Rectal smooth muscle tissue (tissue), 1 donor: ENCODE results near the gene ATAD3B.

Experiments used
- H3K27ac ChIP-seq: one replicate; pipeline ENCODE4 v1.7.0; 2013; ENCODE audit warnings: low read depth, low read length, inconsistent platforms
- H3K27me3 ChIP-seq: one replicate; pipeline ENCODE4 v1.7.0; 2013; ENCODE audit warnings: low read length; ENCODE audit not compliant: control insufficient read depth, insufficient read depth
- H3K36me3 ChIP-seq: one replicate; pipeline ENCODE4 v1.7.0; 2013; ENCODE audit warnings: low read length; ENCODE audit not compliant: control insufficient read depth, insufficient read depth
- H3K4me1 ChIP-seq: one replicate; pipeline ENCODE4 v1.7.0; 2013; ENCODE audit warnings: low read length; ENCODE audit not compliant: control insufficient read depth, insufficient read depth
- H3K4me3 ChIP-seq: one replicate; pipeline ENCODE4 v1.7.0; 2013; ENCODE audit warnings: low read length
- H3K9ac ChIP-seq: one replicate; pipeline ENCODE4 v1.7.0; 2013; ENCODE audit warnings: low read length

ATAD3B gene

GRCh38 chr1:1429671-1430073 lies 41.9 kb upstream of the ATAD3B start:
- no peak overlapping the region for H3K9ac ChIP-seq
- no peaks in the 10 kb centered on the region for H3K36me3 ChIP-seq
- no peak overlapping the region for H3K4me3 ChIP-seq
- peaks cover 43% of the 10 kb centered on the region for H3K4me1 ChIP-seq
- H3K27ac ChIP-seq = peak overlapping the region; percentile 98
- H3K27me3 ChIP-seq = no peaks in the 10 kb centered on the region

GRCh38 chr1:1430114-1430982 lies 41.2 kb upstream of the ATAD3B start:
- Histone ChIP-seq H3K27ac (peak overlapping the region; percentile 98), H3K4me1 (peaks cover 49% of the 10 kb centered on the region), H3K27me3 (no peaks in the 10 kb centered on the region), H3K4me3 (peak overlapping the region; percentile 44), H3K9ac (peak overlapping the region; percentile 11), H3K36me3 (no peaks in the 10 kb centered on the region)

GRCh38 chr1:1430992-1431844 lies 40.3 kb upstream of the ATAD3B start:
- peak overlapping the region; percentile 98 for H3K27ac ChIP-seq
- H3K27me3 ChIP-seq = no peaks in the 10 kb centered on the region
- H3K4me3 ChIP-seq = no peak overlapping the region
- H3K9ac ChIP-seq = no peak overlapping the region
- peaks cover 49% of the 10 kb centered on the region for H3K4me1 ChIP-seq
- H3K36me3 ChIP-seq = no peaks in the 10 kb centered on the region

- no peaks in the 10 kb centered on the region for H3K36me3 ChIP-seq
- peak overlapping the region; percentile 2 for H3K9ac ChIP-seq
- H3K27ac ChIP-seq = peak overlapping the region; percentile 98
- peaks cover 49% of the 10 kb centered on the region for H3K4me1 ChIP-seq
- H3K4me3 ChIP-seq = no peak overlapping the region
- H3K27me3 ChIP-seq = no peaks in the 10 kb centered on the region
Measured at GRCh38 chr1:1431845-1432273, 39.7 kb upstream of the ATAD3B start.

GRCh38 chr1:1432274-1432950 lies 39.2 kb upstream of the ATAD3B start:
- H3K4me1 ChIP-seq = peaks cover 53% of the 10 kb centered on the region
- H3K27me3 ChIP-seq = no peaks in the 10 kb centered on the region
- H3K27ac ChIP-seq = peak overlapping the region; percentile 98
- no peaks in the 10 kb centered on the region for H3K36me3 ChIP-seq
- peak overlapping the region; percentile 2 for H3K9ac ChIP-seq
- H3K4me3 ChIP-seq = no peak overlapping the region

- H3K4me1 ChIP-seq = peaks cover 53% of the 10 kb centered on the region
- H3K4me3 ChIP-seq = peak overlapping the region; percentile 68
- peak overlapping the region; percentile 32 for H3K9ac ChIP-seq
- H3K27me3 ChIP-seq = no peaks in the 10 kb centered on the region
- H3K27ac ChIP-seq = peak overlapping the region; percentile 98
- H3K36me3 ChIP-seq = no peaks in the 10 kb centered on the region
Measured at GRCh38 chr1:1432951-1433803, 38.4 kb upstream of the ATAD3B start.

- no peaks in the 10 kb centered on the region for H3K36me3 ChIP-seq
- H3K4me1 ChIP-seq = peaks cover 53% of the 10 kb centered on the region
- H3K9ac ChIP-seq = peak overlapping the region; percentile 32
- H3K4me3 ChIP-seq = peak overlapping the region; percentile 68
- H3K27me3 ChIP-seq = no peaks in the 10 kb centered on the region
- peak overlapping the region; percentile 98 for H3K27ac ChIP-seq
Measured at GRCh38 chr1:1433804-1434130, 37.8 kb upstream of the ATAD3B start.

GRCh38 chr1:1434131-1434823 lies 37.3 kb upstream of the ATAD3B start:
- H3K4me1 ChIP-seq = peaks cover 53% of the 10 kb centered on the region
- H3K36me3 ChIP-seq = no peaks in the 10 kb centered on the region
- H3K27me3 ChIP-seq = no peaks in the 10 kb centered on the region
- H3K9ac ChIP-seq = no peak overlapping the region
- peak overlapping the region; percentile 98 for H3K27ac ChIP-seq
- peak overlapping the region; percentile 68 for H3K4me3 ChIP-seq

GRCh38 chr1:1434824-1435105 lies 36.8 kb upstream of the ATAD3B start:
- Histone ChIP-seq H3K4me3 (peak overlapping the region; percentile 68), H3K27ac (peak overlapping the region; percentile 98), H3K4me1 (peaks cover 48% of the 10 kb centered on the region), H3K36me3 (no peaks in the 10 kb centered on the region), H3K9ac (no peak overlapping the region), H3K27me3 (no peaks in the 10 kb centered on the region)

- Histone ChIP-seq H3K9ac (peak within 1 kb of the TSS; percentile 45), H3K4me3 (peak within 1 kb of the TSS; percentile 68), H3K27ac (peak within 1 kb of the TSS; percentile 98), H3K4me1 (peaks cover 43% of the 10 kb centered on the region), H3K27me3 (no peaks in the 10 kb centered on the region), H3K36me3 (no peaks in the 10 kb centered on the region)
Measured at GRCh38 chr1:1435106-1435903, 36.3 kb upstream of the ATAD3B start, which contains the start of gene VWA1. Gene VWA1, plus strand, starts transcription at chr1:1435690. Its CDS starts 59 bp downstream, at chr1:1435749.
